ENCODE measurements around the gene IARS2.

- TF ChIP-seq CTCF (IDR thresholded peaks at IDR 0.05) (no peak), POLR2AphosphoS5 (IDR thresholded peaks at IDR 0.05; ENCODE audit: insufficient read depth in 1 of 2, low read depth in 1 of 2) (no peak)
Observed at GRCh38 chr1:220119043-220119512, 25.1 kb downstream of the IARS2 start.

Measured in vagina (tissue), 2 donors.